Measurements from ENCODE around the gene C19orf44.
"Not testable (repeated sequence)": the region's sequence is repeated elsewhere in the genome, so short reads cannot be mapped to it uniquely, and the experiment has no call there.

C19orf44 gene

GRCh38 chr19:16462757-16463250 lies 33.4 kb upstream of the C19orf44 start:
- DNase-seq (peak in 1 of 2 donors; percentile 18), ATAC-seq (peak; percentile 79)
- no peak overlapping the region for H3K27ac Mint-ChIP-seq
- peaks cover 61% of the 10 kb centered on the region for H3K4me1 Mint-ChIP-seq
- no peak overlapping the region for H3K4me3 Mint-ChIP-seq
- H3K27me3 Mint-ChIP-seq = no peaks in the 10 kb centered on the region
- no peaks in the 10 kb centered on the region for H3K9me3 Mint-ChIP-seq

DNA sequence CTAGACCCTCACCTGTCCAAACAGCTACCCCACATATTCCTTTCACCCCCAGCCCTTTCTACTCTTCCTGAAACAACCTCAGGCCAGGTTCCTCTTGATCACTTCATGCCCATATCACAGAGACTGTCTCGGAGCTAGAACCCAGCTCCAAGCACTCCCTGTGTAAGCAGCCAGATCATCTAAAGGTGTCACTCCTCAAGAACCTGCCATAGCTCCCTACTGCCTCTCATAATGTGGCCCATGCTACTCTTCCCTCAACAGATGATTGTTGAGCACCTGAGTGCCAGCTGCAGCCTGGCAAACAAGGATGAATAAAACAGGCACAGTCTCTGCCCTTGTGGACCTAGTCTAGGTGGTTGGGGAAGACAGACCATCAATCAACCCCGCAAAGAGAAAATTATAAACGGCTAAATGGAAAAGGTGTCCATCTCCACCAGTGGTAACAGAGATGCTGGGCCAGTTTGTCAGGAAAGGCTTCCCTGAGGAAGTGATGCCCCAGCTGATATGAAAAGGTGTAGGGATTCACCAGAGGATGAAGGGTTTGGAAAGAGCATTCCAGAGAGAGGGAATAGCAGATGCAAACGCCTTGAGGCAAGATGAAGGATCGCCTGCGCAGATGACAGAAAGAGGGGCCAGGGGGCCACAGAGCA lies 32.7 kb upstream of the C19orf44 start:
- ATAC-seq (no peak), DNase-seq (no peak)
- peaks cover 59% of the 10 kb centered on the region for H3K4me1 Mint-ChIP-seq
- H3K27ac Mint-ChIP-seq = peak overlapping the region in 1 of 2 donors; percentile 48
- H3K27me3 Mint-ChIP-seq = no peaks in the 10 kb centered on the region
- no peaks in the 10 kb centered on the region for H3K9me3 Mint-ChIP-seq
- no peak overlapping the region for H3K4me3 Mint-ChIP-seq

DNA sequence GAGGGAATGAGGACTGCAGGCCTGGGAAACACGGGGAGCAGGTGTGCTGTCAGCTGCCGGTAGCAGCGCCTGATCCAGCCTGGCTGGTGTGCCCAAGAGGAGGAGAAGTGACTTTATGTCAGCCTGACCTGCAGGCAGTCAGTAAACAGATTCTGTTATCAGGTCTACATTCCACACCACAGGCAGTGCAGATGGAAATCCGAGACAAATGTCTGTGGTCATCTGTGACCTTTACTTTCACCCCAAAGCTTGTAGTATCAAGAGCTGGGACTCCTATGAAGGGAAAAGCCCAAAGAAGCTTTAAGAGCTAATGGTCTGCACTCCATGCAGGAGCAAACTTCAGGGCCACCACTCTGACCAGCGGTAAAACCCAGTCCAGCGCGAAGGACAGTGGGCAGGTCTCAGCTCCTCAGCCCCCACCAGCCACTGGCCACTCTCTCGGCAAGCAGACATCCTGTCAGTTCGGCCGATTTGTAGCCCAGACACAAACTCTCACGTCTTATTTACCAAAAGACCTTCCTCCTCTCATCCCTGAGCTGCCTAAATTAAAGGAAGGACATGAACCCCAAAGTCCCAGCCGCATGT lies 32.1 kb upstream of the C19orf44 start:
- ATAC-seq (no peak), DNase-seq (no peak)
- Mint-ChIP-seq H3K27me3 (no peaks in the 10 kb centered on the region), H3K4me1 (peaks cover 60% of the 10 kb centered on the region), H3K27ac (peak overlapping the region in 1 of 2 donors; percentile 93), H3K9me3 (no peaks in the 10 kb centered on the region), H3K4me3 (no peak overlapping the region)

- H3K27me3 Mint-ChIP-seq = no peaks in the 10 kb centered on the region
- peaks cover 63% of the 10 kb centered on the region for H3K4me1 Mint-ChIP-seq
- no peak overlapping the region for H3K4me3 Mint-ChIP-seq
- H3K9me3 Mint-ChIP-seq = no peaks in the 10 kb centered on the region
- DNase-seq (no peak), ATAC-seq (no peak)
- H3K27ac Mint-ChIP-seq = no peak overlapping the region
Measured at GRCh38 chr19:16465239-16465638, 31.0 kb upstream of the C19orf44 start.

- H3K4me3 Mint-ChIP-seq, ATAC-seq, H3K27me3 Mint-ChIP-seq, H3K27ac Mint-ChIP-seq, DNase-seq, H3K9me3 Mint-ChIP-seq: not testable (repeated sequence)
- H3K4me1 Mint-ChIP-seq = peaks cover 73% of the 10 kb centered on the region
Measured at GRCh38 chr19:16466802-16467427, 29.3 kb upstream of the C19orf44 start.

- H3K27me3 Mint-ChIP-seq = no peaks in the 10 kb centered on the region
- peaks cover 68% of the 10 kb centered on the region for H3K4me1 Mint-ChIP-seq
- no peak overlapping the region for H3K4me3 Mint-ChIP-seq
- ATAC-seq = no peak
- no peak overlapping the region for H3K27ac Mint-ChIP-seq
- H3K9me3 Mint-ChIP-seq = no peaks in the 10 kb centered on the region
- DNase-seq = no peak
Measured at GRCh38 chr19:16467581-16467980, 28.6 kb upstream of the C19orf44 start.

DNA sequence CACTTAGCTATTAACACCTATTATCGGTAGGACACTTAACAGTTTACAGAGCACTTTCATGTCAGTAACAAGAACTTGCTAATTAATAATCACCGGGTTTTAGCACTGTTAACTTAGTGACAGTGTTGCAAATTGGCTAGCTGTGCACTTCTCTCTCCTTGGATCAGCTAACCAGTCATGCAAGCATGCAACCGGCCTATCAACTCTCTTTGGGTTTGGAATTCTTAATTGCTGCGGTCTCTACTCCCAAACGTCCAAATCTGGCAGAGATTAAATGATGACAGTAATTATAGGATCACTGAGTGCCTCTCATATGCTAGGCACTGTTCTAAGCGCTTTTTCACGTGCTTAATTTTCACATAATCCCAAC lies 25.7 kb upstream of the C19orf44 start:
- H3K27ac Mint-ChIP-seq = no peak overlapping the region
- H3K27me3 Mint-ChIP-seq = no peaks in the 10 kb centered on the region
- H3K4me1 Mint-ChIP-seq = peaks cover 47% of the 10 kb centered on the region
- ATAC-seq = no peak
- peak overlapping the region; percentile 83 to 87 for H3K4me3 Mint-ChIP-seq
- DNase-seq = no peak
- H3K9me3 Mint-ChIP-seq = no peaks in the 10 kb centered on the region

GRCh38 chr19:16470911-16471811 lies 25.0 kb upstream of the C19orf44 start:
- Mint-ChIP-seq H3K4me1 (peaks cover 44% of the 10 kb centered on the region), H3K27ac (peak overlapping the region in 1 of 2 donors; percentile 11)
- peak; percentile 54 for ATAC-seq

DNA sequence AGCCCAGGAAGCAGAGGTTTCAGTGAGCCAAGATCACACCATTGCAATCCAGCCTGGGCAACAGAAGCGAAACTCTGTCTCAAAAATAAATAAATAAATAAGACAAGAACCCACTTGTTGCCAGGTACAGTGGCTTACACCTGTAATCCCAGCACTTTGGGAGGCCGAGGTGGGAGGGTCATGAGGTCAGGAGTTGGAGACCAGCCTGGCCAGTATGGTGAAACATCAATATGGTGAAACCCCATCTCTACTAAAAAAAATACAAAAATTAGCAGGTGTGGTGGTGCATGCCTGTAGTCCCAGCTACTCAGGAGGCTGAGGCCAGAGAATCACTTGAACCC lies 23.7 kb upstream of the C19orf44 start:
- ATAC-seq, H3K9me3 Mint-ChIP-seq, H3K27ac Mint-ChIP-seq, H3K27me3 Mint-ChIP-seq, DNase-seq: not testable (repeated sequence)
- H3K4me3 Mint-ChIP-seq = peak overlapping the region; percentile 82
- H3K4me1 Mint-ChIP-seq = peaks cover 34% of the 10 kb centered on the region

More at GRCh38 chr19:16470911-16471811, 25.0 kb upstream of the C19orf44 start:
- Mint-ChIP-seq H3K9me3 (no peaks in the 10 kb centered on the region), H3K27me3 (no peaks in the 10 kb centered on the region), H3K4me3 (peak overlapping the region; percentile 83 to 87)
- peak; percentile 21 to 43 for DNase-seq

DNA sequence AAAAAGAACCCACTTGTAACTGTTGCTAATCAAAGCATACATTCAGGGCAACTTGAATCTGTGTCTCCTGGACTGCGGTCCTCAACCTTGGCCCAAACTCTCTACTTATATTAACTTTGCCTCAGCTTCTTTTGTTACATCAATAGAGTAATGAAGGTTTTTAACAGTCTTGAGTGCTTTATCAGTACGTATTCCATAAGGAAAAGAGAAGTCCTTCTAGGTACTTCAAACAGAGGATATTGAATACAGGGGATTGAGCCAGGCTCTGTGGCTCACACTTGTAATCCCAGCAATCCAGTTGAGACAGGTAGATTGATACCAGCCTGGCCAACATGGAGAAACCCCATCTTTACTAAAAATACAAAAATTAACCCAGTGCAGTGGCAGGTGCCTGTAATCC lies 23.2 kb upstream of the C19orf44 start:
- Mint-ChIP-seq H3K27ac (no peak overlapping the region), H3K27me3 (no peaks in the 10 kb centered on the region), H3K4me1 (peaks cover 30% of the 10 kb centered on the region), H3K9me3 (no peaks in the 10 kb centered on the region), H3K4me3 (peak overlapping the region; percentile 21 to 37)
- ATAC-seq (no peak), DNase-seq (no peak)

GRCh38 chr19:16473875-16474392 lies 22.3 kb upstream of the C19orf44 start:
- Mint-ChIP-seq H3K4me1 (peaks cover 22% of the 10 kb centered on the region), H3K9me3 (no peaks in the 10 kb centered on the region), H3K27me3 (no peaks in the 10 kb centered on the region), H3K27ac (no peak overlapping the region), H3K4me3 (no peak overlapping the region)
- ATAC-seq = no peak
- no peak for DNase-seq

GRCh38 chr19:16476401-16476800 lies 19.8 kb upstream of the C19orf44 start:
- H3K9me3 Mint-ChIP-seq = no peaks in the 10 kb centered on the region
- no peaks in the 10 kb centered on the region for H3K27me3 Mint-ChIP-seq
- no peak overlapping the region for H3K4me3 Mint-ChIP-seq

GRCh38 chr19:16477311-16477710 lies 18.9 kb upstream of the C19orf44 start:
- ATAC-seq (no peak), DNase-seq (no peak)
- Mint-ChIP-seq H3K4me1 (no peaks in the 10 kb centered on the region), H3K9me3 (no peaks in the 10 kb centered on the region), H3K4me3 (no peak overlapping the region), H3K27me3 (no peaks in the 10 kb centered on the region), H3K27ac (no peak overlapping the region)

More at GRCh38 chr19:16476401-16476800, 19.8 kb upstream of the C19orf44 start:
- Mint-ChIP-seq H3K4me1 (no peaks in the 10 kb centered on the region), H3K27ac (no peak overlapping the region)
- no peak for ATAC-seq
- no peak for DNase-seq

DNA sequence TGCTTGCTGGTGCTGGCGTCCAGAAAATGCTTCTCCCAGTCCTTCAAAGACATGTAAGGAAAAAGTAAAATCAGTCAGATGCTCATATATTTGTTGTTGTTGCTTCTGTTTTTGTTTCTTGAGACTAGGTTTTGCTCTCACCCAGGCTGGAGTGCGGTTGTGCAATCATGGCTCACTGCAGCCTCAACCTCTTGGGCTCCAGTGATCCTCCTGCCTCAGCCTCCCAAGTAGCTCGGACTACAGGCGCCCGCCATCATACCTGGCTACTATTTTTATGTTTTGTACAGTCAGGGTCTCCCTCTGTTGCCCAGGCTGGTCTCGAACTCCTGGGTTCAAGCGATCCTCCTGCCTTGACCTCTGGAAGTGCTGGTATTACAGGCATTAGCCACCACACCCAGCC lies 13.4 kb upstream of the C19orf44 start:
- Mint-ChIP-seq H3K27ac (no peak overlapping the region), H3K4me1 (no peaks in the 10 kb centered on the region), H3K9me3 (no peaks in the 10 kb centered on the region), H3K27me3 (no peaks in the 10 kb centered on the region), H3K4me3 (no peak overlapping the region)
- no peak for ATAC-seq
- DNase-seq = no peak

DNA sequence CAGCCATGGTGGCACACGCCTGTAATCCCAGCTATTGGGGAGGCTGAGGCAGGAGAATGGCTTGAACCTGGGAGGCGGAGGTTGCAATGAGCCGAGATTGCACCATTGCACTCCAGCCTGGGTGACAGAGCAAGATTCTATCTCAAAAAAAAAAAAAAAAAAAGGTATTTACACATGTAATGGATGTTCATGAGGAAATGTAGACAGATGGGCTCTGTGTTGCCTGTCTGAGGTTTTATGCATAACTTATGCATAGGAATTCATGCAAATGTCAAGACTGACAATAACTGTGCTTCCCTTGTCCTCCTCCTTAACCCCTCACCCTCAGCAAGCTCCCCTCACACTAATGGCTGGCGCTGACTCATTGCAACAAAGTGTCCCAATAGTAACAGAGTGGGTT lies 9.7 kb upstream of the C19orf44 start:
- not testable (repeated sequence) for H3K27me3 Mint-ChIP-seq, ATAC-seq, H3K27ac Mint-ChIP-seq, DNase-seq, H3K9me3 Mint-ChIP-seq, H3K4me3 Mint-ChIP-seq, H3K4me1 Mint-ChIP-seq

Data from stimulated activated naive CD8-positive, alpha-beta T cell treated with anti-CD3 and anti-CD28 coated beads, Interleukin-15, amount 100 ng/mL, for 72 hours (primary cell).